Embryonic facial prominence (tissue), 1 donor: ENCODE measurements around the gene MNX1.

Experiments
- DNase-seq: peaks from one replicate; pipeline ENCODE4 v3.0.0-alpha.2; 2016; ENCODE audit errors: extremely low spot score

MNX1 gene

GRCh38 chr7:156969972-156970420 is 40.5 kb downstream of the MNX1 start:
- no peak for DNase-seq

- DNase-seq: no peak
Observed at GRCh38 chr7:156968183-156968582, 42.3 kb downstream of the MNX1 start.

DNA sequence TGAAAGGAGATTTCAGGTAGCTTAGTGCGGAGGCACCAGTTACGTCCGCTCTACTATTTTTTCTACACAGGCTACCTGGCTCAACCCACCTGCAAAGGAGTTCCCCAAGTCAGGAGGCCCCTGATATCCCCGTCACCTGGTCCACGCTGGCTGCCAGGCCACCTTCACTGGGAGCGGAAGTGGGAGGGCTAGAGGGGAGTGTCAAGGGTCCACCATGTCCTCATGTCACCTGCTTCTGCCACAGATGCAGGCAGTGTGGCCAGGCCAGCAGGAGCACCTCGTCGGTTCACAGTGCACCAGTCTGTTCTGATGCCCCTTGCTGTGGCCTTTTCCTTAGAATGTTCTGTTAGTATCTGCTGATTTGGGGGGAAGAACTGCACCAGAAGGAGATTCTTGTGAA is 44.1 kb downstream of the MNX1 start:
- no peak for DNase-seq

- DNase-seq: no peak
Observed at GRCh38 chr7:156964971-156965370, 45.5 kb downstream of the MNX1 start.

DNA sequence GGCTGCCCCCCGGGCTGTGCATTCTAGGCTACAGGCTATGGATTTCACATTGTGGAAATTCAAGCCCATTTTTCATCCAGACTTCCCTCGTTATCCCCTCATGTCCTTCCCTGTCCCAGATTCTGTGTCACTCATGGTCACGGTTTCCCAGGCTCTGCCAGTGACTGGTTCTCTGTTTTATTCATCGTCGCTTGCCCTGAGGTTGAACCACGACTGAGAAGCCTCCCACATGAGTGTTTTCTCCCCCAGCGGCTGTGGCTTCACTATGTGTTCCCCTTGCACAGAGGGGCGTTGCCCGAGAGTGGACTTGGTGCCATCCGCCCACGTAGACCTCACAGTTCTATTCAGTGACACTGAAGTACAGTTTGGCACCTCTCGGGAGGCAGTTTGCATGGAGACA is 47.0 kb downstream of the MNX1 start:
- DNase-seq: no peak

DNA sequence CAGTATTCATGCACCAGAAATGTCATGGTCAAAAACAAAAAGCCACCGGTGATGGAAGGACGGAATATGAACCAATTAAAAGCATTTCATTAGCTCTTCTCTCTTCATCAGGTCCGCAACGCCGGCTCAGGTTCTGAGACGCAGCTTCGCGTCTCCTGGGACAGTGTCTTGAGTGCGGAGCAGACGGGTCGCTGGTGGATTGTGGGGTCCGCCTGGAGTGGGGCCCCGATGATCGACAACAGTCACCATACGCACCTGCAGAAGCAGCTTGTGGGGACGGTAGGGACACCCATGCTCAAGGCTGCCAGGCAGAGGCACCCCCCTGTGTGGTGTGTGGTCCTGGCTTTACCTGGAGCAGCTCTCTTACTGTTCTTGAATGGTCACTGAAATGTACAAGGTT is 47.6 kb downstream of the MNX1 start:
- no peak for DNase-seq

GRCh38 chr7:156962145-156962544 is 48.3 kb downstream of the MNX1 start:
- DNase-seq: no peak

- DNase-seq: no peak
Observed at GRCh38 chr7:156956727-156957126, 53.7 kb downstream of the MNX1 start.

DNA sequence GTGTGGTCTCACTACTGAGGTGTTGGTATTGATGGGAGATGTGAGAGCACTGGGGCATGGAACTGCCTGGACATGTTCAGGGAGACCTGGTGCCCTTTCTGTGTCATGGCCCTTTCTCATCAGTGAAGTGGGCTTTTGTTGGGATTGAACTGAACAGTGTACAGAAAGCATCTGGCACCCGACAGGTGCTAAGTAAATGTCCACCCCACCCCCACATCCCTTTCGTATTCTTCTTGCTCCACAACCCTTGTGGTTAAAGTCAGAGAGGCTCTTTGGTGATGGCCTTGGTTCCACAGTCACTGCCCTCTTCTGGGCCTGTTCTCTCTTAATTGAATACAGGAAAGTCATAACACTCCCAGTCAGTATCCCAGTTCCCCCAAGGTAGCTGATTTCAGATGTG is 55.5 kb downstream of the MNX1 start:
- DNase-seq: no peak
